HEK293 (cell line): ENCODE results near the gene N4BP3.
A peak's percentile ranks its signal among the peaks of the same experiment; 100 is the strongest.
"Not testable (repeated sequence)": the region's sequence is repeated elsewhere in the genome, so short reads cannot be mapped to it uniquely, and the experiment has no call there.

ENCODE experiments used
- CTCF ChIA-PET: fragments of 350-600 bp; formaldehyde crosslinking; extraction: SDS; loops from one replicate; lab custom pipeline; 2021; ENCODE audit warnings: antibody characterized with exemption; lab: Yijun Ruan, JAX
- POLR2A ChIA-PET: fragments of 300-600 bp; formaldehyde crosslinking; extraction: SDS; loops from one replicate; lab custom pipeline; 2020; ENCODE audit warnings: antibody characterized with exemption, inconsistent platforms; lab: Yijun Ruan, JAX
- H3K27ac ChIP-seq: fragments of 200-500 bp; sonication (Bioruptor generic); 2 replicates; pipeline ENCODE4 v1.5.1; 2014; ENCODE audit warnings: low read depth, low read length, control low read depth, inconsistent platforms; ENCODE audit errors: extremely low read depth
- H3K36me3 ChIP-seq, 2 experiments: fragments of 200-500 bp in 1 of 2; sonication (Bioruptor generic) in 1 of 2; 1 replicate in 1 of 2; 2 replicates in 1 of 2; pipeline ENCODE4 v1.5.1; 2014 to 2017; ENCODE audit warnings: inconsistent platforms in 2 of 2, low read length in 2 of 2; ENCODE audit not compliant: control insufficient read depth in 2 of 2, insufficient read depth in 1 of 2
- H3K4me1 ChIP-seq: fragments of 200-500 bp; sonication (Bioruptor generic); 2 replicates; pipeline ENCODE4 v1.5.1; 2014; ENCODE audit warnings: mild to moderate bottlenecking, low read length, inconsistent platforms; ENCODE audit not compliant: control insufficient read depth, insufficient read depth
- H3K4me3 ChIP-seq: 2 replicates; pipeline ENCODE4 v1.5.1; 2011; ENCODE audit warnings: low read depth, mild to moderate bottlenecking, control low read depth, low read length, moderate library complexity
- H3K9me3 ChIP-seq: fragments of 200-500 bp; sonication (Bioruptor generic); 2 replicates; pipeline ENCODE4 v1.5.1; 2014; ENCODE audit warnings: low read depth, low read length, inconsistent platforms; ENCODE audit not compliant: control insufficient read depth, insufficient read depth
- GLIS1 ChIP-seq: fragments of 450-650 bp; formaldehyde crosslinking; IDR thresholded peaks from 2 replicates; pipeline ENCODE4 v1.5.1; 2016; ENCODE audit warnings: missing biosample characterization, missing genetic modification characterization
- REST ChIP-seq: fragments of 450-650 bp; formaldehyde crosslinking; IDR thresholded peaks from 2 replicates; pipeline ENCODE4 v1.5.1; 2016; ENCODE audit warnings: missing biosample characterization, missing genetic modification characterization
- SCRT1 ChIP-seq: fragments of 450-650 bp; formaldehyde crosslinking; IDR thresholded peaks from 2 replicates; pipeline ENCODE4 v1.5.1; 2016; ENCODE audit warnings: missing biosample characterization, missing genetic modification characterization, borderline replicate concordance
- SETDB1 ChIP-seq: IDR thresholded peaks from one replicate; pipeline ENCODE4 v1.6.1; 2017; ENCODE audit warnings: mild to moderate bottlenecking, low read length, moderate library complexity, mixed read lengths; ENCODE audit not compliant: insufficient read length
- ZBTB17 ChIP-seq: fragments of 450-650 bp; formaldehyde crosslinking; IDR thresholded peaks from 2 replicates; pipeline ENCODE4 v1.5.1; 2016; ENCODE audit warnings: missing biosample characterization, missing genetic modification characterization
- ZFP3 ChIP-seq: fragments of 450-650 bp; formaldehyde crosslinking; IDR thresholded peaks from 2 replicates; pipeline ENCODE4 v1.5.1; 2016; ENCODE audit warnings: low read depth, missing biosample characterization, missing genetic modification characterization
- ZNF157 ChIP-seq: fragments of 450-650 bp; formaldehyde crosslinking; IDR thresholded peaks from 2 replicates; pipeline ENCODE4 v1.5.1; 2016; ENCODE audit warnings: missing biosample characterization, missing genetic modification characterization
- ZNF16 ChIP-seq: fragments of 450-650 bp; formaldehyde crosslinking; IDR thresholded peaks from 2 replicates; pipeline ENCODE4 v1.5.1; 2016; ENCODE audit warnings: low read depth, missing biosample characterization, missing genetic modification characterization
- ZNF335 ChIP-seq: fragments of 450-650 bp; formaldehyde crosslinking; conservative IDR thresholded peaks from 2 replicates; pipeline ENCODE4 v1.5.1; 2016; ENCODE audit warnings: missing biosample characterization, missing genetic modification characterization
- ZNF513 ChIP-seq: fragments of 450-650 bp; IDR thresholded peaks from 2 replicates; pipeline ENCODE4 v1.5.1; 2018; ENCODE audit warnings: missing biosample characterization, missing genetic modification characterization
- ZNF530 ChIP-seq: fragments of 450-650 bp; formaldehyde crosslinking; IDR thresholded peaks from 2 replicates; pipeline ENCODE4 v1.5.1; 2016; ENCODE audit warnings: low read depth, missing biosample characterization, missing genetic modification characterization
- ZNF660 ChIP-seq: fragments of 450-650 bp; IDR thresholded peaks from 2 replicates; pipeline ENCODE4 v1.5.1; 2018; ENCODE audit warnings: missing biosample characterization, mild to moderate bottlenecking, missing genetic modification characterization
- TF ChIP-seq, protein P1 (sequence below): fragments of 450-650 bp; formaldehyde crosslinking; IDR thresholded peaks from 2 replicates; pipeline ENCODE4; 2016; ENCODE audit warnings: missing biosample characterization, missing genetic modification characterization
- TF ChIP-seq, protein P2 (sequence below): fragments of 450-650 bp; formaldehyde crosslinking; IDR thresholded peaks from 2 replicates; pipeline ENCODE4 v1.5.1; 2016; ENCODE audit warnings: missing biosample characterization, missing genetic modification characterization, borderline replicate concordance

N4BP3 gene

DNA sequence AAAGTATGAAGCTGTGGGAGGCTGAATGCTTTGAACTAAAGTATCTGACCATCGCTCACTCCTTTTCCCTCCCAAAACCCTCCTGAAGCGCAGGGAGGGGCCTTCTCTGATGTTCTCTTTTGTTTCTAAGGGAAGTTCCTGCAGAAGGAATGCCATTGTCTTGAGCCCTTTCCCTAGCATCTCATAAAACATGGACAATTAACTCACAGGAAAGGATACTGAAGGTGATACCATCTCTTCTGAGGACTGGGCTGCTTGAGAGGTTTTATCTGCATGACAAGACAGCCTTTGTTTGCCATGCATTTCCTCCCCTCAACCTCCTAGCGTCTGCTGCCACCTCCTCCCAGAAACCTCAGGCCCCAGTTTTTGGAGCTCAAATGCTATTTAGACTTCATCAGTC lies 13.2 kb downstream of the N4BP3 start:
- Histone ChIP-seq H3K4me1 (no peaks in the 10 kb centered on the region), H3K36me3 (peaks cover 0 to 10% of the 10 kb centered on the region in 2 experiments; a peak in 1 of 3 replicates), H3K27ac (no peak overlapping the region), H3K9me3 (no peaks in the 10 kb centered on the region), H3K4me3 (no peak overlapping the region)
- ChIA-PET CTCF (interaction anchor here (0.7 kb wide), 1 partner anchor 1507 kb away, joined by 3 read pairs; no protein-coding TSS in a partner anchor), POLR2A (no interaction called here)
- TF ChIP-seq, protein P1, sequence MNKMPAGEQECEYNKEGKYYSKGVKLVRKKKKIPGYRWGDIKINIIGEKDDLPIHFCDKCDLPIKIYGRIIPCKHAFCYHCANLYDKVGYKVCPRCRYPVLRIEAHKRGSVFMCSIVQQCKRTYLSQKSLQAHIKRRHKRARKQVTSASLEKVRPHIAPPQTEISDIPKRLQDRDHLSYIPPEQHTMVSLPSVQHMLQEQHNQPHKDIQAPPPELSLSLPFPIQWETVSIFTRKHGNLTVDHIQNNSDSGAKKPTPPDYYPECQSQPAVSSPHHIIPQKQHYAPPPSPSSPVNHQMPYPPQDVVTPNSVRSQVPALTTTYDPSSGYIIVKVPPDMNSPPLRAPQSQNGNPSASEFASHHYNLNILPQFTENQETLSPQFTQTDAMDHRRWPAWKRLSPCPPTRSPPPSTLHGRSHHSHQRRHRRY (tag by site-specific recombination): no peak
- TF ChIP-seq ZNF157 (tag by site-specific recombination) (no peak), ZNF530 (tag by site-specific recombination) (0 out of 2 replicates have a peak, but pooled peaks have one; percentile 52), ZNF513 (no peak), GLIS1 (tag by site-specific recombination) (no peak)

- H3K4me3 ChIP-seq, POLR2A ChIA-PET, H3K36me3 ChIP-seq, H3K9me3 ChIP-seq, CTCF ChIA-PET, H3K4me1 ChIP-seq, H3K27ac ChIP-seq: not testable (repeated sequence)
Observed at GRCh38 chr5:178127300-178128009, 14.1 kb downstream of the N4BP3 start.

DNA sequence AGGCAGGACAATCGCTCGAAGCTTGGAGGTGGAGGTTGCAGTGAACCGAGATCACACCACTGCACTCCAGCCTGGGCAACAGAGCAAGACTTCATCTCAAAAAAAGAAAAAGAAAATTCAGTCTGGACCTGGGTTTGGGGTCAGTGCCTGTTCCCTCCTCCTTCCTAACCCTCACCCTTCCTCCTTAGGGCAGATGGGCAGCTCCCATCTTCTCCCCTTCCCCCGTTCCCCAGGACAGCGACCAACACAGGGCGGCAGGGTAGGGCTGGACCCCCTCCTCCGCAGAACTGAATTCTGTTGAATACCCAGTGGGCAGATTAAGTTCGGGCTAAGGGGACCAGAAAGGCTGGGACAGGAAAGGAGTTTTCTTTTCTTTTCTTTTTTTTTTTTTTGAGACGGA lies 16.0 kb downstream of the N4BP3 start:
- ChIA-PET POLR2A (interaction anchor here (0.9 kb wide), 1 partner anchor 17 kb away, joined by 3 read pairs; no protein-coding TSS in a partner anchor), CTCF (interaction anchor here (1.0 to 2.3 kb wide), 3 partner anchors 8 to 54 kb away, joined by 3 to 12 read pairs (median 4); no protein-coding TSS in a partner anchor)
- Histone ChIP-seq H3K9me3 (no peaks in the 10 kb centered on the region), H3K4me1 (no peaks in the 10 kb centered on the region), H3K36me3 (peaks cover 3 to 10% of the 10 kb centered on the region in 2 experiments; a peak in 2 of 3 replicates), H3K4me3 (no peak overlapping the region), H3K27ac (no peak overlapping the region)
- TF ChIP-seq SETDB1: no peak
- no peak for TF ChIP-seq ZNF660
- no peak for TF ChIP-seq ZNF513
- TF ChIP-seq, protein P2, sequence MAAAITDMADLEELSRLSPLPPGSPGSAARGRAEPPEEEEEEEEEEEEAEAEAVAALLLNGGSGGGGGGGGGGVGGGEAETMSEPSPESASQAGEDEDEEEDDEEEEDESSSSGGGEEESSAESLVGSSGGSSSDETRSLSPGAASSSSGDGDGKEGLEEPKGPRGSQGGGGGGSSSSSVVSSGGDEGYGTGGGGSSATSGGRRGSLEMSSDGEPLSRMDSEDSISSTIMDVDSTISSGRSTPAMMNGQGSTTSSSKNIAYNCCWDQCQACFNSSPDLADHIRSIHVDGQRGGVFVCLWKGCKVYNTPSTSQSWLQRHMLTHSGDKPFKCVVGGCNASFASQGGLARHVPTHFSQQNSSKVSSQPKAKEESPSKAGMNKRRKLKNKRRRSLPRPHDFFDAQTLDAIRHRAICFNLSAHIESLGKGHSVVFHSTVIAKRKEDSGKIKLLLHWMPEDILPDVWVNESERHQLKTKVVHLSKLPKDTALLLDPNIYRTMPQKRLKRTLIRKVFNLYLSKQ (tag by site-specific recombination): no peak
- TF ChIP-seq SCRT1 (tag by site-specific recombination): no peak
- TF ChIP-seq ZNF16: no peak

DNA sequence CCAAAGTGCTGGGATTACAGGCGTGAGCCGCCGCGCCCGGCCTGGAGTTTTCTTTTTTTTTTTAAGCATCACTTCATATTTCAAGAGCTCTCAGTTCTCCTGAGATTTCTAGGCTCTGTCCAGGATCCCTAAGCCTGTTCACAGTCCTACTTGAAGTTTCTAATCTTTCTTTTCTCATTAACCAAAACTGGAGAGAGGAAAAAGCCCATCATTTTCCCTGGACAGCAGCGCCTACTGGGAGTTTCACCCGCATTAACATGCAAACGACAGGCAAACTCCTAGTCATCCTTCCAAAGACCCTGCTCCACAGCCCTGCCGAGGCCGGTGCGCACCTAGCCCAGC lies 16.9 kb downstream of the N4BP3 start:
- H3K4me3 ChIP-seq: peak overlapping the region; percentile 91
- not testable (repeated sequence) for H3K9me3 ChIP-seq, H3K4me1 ChIP-seq
- POLR2A ChIA-PET: interaction anchor here (0.8 to 1.8 kb wide), 5 partner anchors 10 to 74 kb away, joined by 3 to 9 read pairs (median 3); partner anchors contain the start of gene HNRNPAB
- TF ChIP-seq ZFP3 (tag by site-specific recombination) (peak; percentile 73; the same call in 1 of the 2 replicates), REST (0 out of 2 replicates have a peak, but pooled peaks have one; percentile 66), ZBTB17 (tag by site-specific recombination) (peak; percentile 47; the same call in 1 of the 2 replicates), ZNF335 (tag by site-specific recombination) (peak; percentile 96)
- CTCF ChIA-PET: interaction anchor here (1.4 to 2.3 kb wide), 2 partner anchors 9 to 55 kb away, joined by 5 to 12 read pairs; no protein-coding TSS in a partner anchor
- H3K27ac ChIP-seq: peak overlapping the region; percentile 93
- H3K36me3 ChIP-seq: peaks cover 11 to 15% of the 10 kb centered on the region in 2 experiments; a peak in 2 of 3 replicates
